Astrocyte (in vitro differentiated cells and primary cell): ENCODE results near the gene SCGB3A2. TPM values are rescaled to one million over a fixed set of nuclear protein-coding genes. Genes with fewer than 3 reads are reported as not detected.

Experiments
- DNase-seq: peaks from one replicate; pipeline ENCODE4 v3.0.0-alpha.2; 2010; ENCODE audit warnings: low read depth
- FAIRE-seq: peaks from 2 replicates; lab custom pipeline; 2011; peaks lifted over from hg19 to GRCh38; lab: Jason Lieb, UNC
- H2AFZ ChIP-seq: 2 replicates; pipeline ENCODE4 v1.6.0; 2012; ENCODE audit warnings: low read depth, low read length, inconsistent platforms
- H3K27ac ChIP-seq: 2 replicates; pipeline ENCODE4 v1.5.1; 2011; ENCODE audit warnings: low read depth, low read length, inconsistent platforms
- H3K27me3 ChIP-seq: 2 replicates; pipeline ENCODE4 v1.6.0; 2011; ENCODE audit warnings: low read length, inconsistent platforms; ENCODE audit not compliant: insufficient read depth
- H3K36me3 ChIP-seq: 2 replicates; pipeline ENCODE4 v1.5.1; 2011; ENCODE audit warnings: low read length, inconsistent platforms; ENCODE audit not compliant: insufficient read depth
- H3K4me1 ChIP-seq: 2 replicates; pipeline ENCODE4 v1.5.1; 2011; ENCODE audit warnings: low read length, inconsistent platforms; ENCODE audit not compliant: insufficient read depth
- H3K4me2 ChIP-seq: 2 replicates; pipeline ENCODE4 v1.6.0; 2012; ENCODE audit warnings: low read length, inconsistent platforms
- H3K4me3 ChIP-seq: 2 replicates; pipeline ENCODE4 v1.5.1; 2011; ENCODE audit warnings: low read depth, mild to moderate bottlenecking, low read length, inconsistent platforms; ENCODE audit not compliant: insufficient read depth
- H3K79me2 ChIP-seq: 2 replicates; pipeline ENCODE4 v1.6.0; 2012; ENCODE audit warnings: mild to moderate bottlenecking, low read length, inconsistent platforms; ENCODE audit not compliant: insufficient read depth
- H3K9ac ChIP-seq: 2 replicates; pipeline ENCODE4 v1.6.0; 2012; ENCODE audit warnings: mild to moderate bottlenecking, low read length, inconsistent platforms
- H3K9me3 ChIP-seq: 2 replicates; pipeline ENCODE4 v1.5.1; 2012; ENCODE audit warnings: low read depth, mild to moderate bottlenecking, low read length, inconsistent platforms; ENCODE audit not compliant: insufficient read depth
- H4K20me1 ChIP-seq: 2 replicates; pipeline ENCODE4 v1.6.0; 2012; ENCODE audit warnings: low read length, inconsistent platforms; ENCODE audit not compliant: insufficient read depth
- H3K27ac Mint-ChIP-seq: one replicate; pipeline ENCODE4 v1.8.0; 2021; ENCODE audit warnings: mild to moderate bottlenecking, mixed read lengths; ENCODE audit not compliant: unreplicated experiment
- H3K27me3 Mint-ChIP-seq: one replicate; pipeline ENCODE4 v1.8.0; 2021; ENCODE audit warnings: low read depth, mixed read lengths; ENCODE audit not compliant: unreplicated experiment
- H3K36me3 Mint-ChIP-seq: one replicate; pipeline ENCODE4 v1.8.0; 2021; ENCODE audit warnings: low read depth, mixed read lengths; ENCODE audit not compliant: unreplicated experiment
- H3K4me1 Mint-ChIP-seq: one replicate; pipeline ENCODE4 v1.8.0; 2021; ENCODE audit warnings: low read depth, mixed read lengths; ENCODE audit not compliant: unreplicated experiment
- H3K4me3 Mint-ChIP-seq: one replicate; pipeline ENCODE4 v1.8.0; 2021; ENCODE audit warnings: mild to moderate bottlenecking, moderate library complexity, mixed read lengths; ENCODE audit not compliant: unreplicated experiment
- H3K9me3 Mint-ChIP-seq: one replicate; pipeline ENCODE4 v1.8.0; 2021; ENCODE audit warnings: mild to moderate bottlenecking, mixed read lengths; ENCODE audit not compliant: unreplicated experiment
- CTCF ChIP-seq: IDR thresholded peaks from 2 replicates; pipeline ENCODE4 v1.5.1; 2011; ENCODE audit warnings: low read depth, mild to moderate bottlenecking, inconsistent platforms, low read length, moderate library complexity; ENCODE audit not compliant: insufficient read depth
- EZH2 ChIP-seq: IDR thresholded peaks from 2 replicates; pipeline ENCODE4 v1.6.1; 2012; ENCODE audit warnings: mild to moderate bottlenecking, low read length, inconsistent platforms; ENCODE audit not compliant: insufficient read depth
- total RNA-seq: library from RNA; stranded (reverse); gene quantifications from 2 replicates; pipeline ENCODE4 v1.2.1, GENCODE V29; 2021

SCGB3A2 gene
- total RNA-seq, 1 donor from 2014 or later: 0.59 TPM

GRCh38 chr5:147849226-147849625, 29.3 kb upstream of the SCGB3A2 start:
- Histone ChIP-seq H3K79me2 (no peaks in the 10 kb centered on the region), H2AFZ (no peak overlapping the region), H3K36me3 (no peaks in the 10 kb centered on the region), H3K4me2 (no peak overlapping the region), H4K20me1 (no peaks in the 10 kb centered on the region), H3K27me3 (no peaks in the 10 kb centered on the region), H3K27ac (no peak overlapping the region), H3K9ac (no peak overlapping the region), H3K9me3 (peaks cover 3% of the 10 kb centered on the region), H3K4me3 (no peak overlapping the region), H3K4me1 (no peaks in the 10 kb centered on the region)
- DNase-seq (peak; percentile 4), FAIRE-seq (no peak)
- Mint-ChIP-seq H3K27ac (no peak overlapping the region), H3K36me3 (no peaks in the 10 kb centered on the region), H3K4me1 (peaks cover 6% of the 10 kb centered on the region), H3K4me3 (no peak overlapping the region), H3K27me3 (no peaks in the 10 kb centered on the region), H3K9me3 (no peaks in the 10 kb centered on the region)
- TF ChIP-seq CTCF (no peak), EZH2 (no peak)

- no peak overlapping the region for H3K4me2 ChIP-seq
- Mint-ChIP-seq H3K4me1 (peaks cover 6% of the 10 kb centered on the region), H3K27me3 (peaks cover 2% of the 10 kb centered on the region), H3K27ac (no peak overlapping the region), H3K4me3 (no peak overlapping the region), H3K36me3 (no peaks in the 10 kb centered on the region), H3K9me3 (no peaks in the 10 kb centered on the region)
- H3K36me3 ChIP-seq: no peaks in the 10 kb centered on the region
- TF ChIP-seq CTCF: no peak
- TF ChIP-seq EZH2: no peak
- DNase-seq (no peak), FAIRE-seq (no peak)
- no peak overlapping the region for H2AFZ ChIP-seq
- no peak overlapping the region for H3K9ac ChIP-seq
- peaks cover 3% of the 10 kb centered on the region for H3K9me3 ChIP-seq
- H3K27me3 ChIP-seq: no peaks in the 10 kb centered on the region
- no peak overlapping the region for H3K4me3 ChIP-seq
- no peaks in the 10 kb centered on the region for H3K4me1 ChIP-seq
- no peak overlapping the region for H3K27ac ChIP-seq
- no peaks in the 10 kb centered on the region for H4K20me1 ChIP-seq
- H3K79me2 ChIP-seq: no peaks in the 10 kb centered on the region
Observed at GRCh38 chr5:147851578-147851977, 26.9 kb upstream of the SCGB3A2 start.

- no peaks in the 10 kb centered on the region for H3K36me3 Mint-ChIP-seq
- no peak overlapping the region for H3K4me3 Mint-ChIP-seq
- Histone ChIP-seq H3K4me2 (no peak overlapping the region), H3K27ac (no peak overlapping the region), H3K27me3 (no peaks in the 10 kb centered on the region), H3K9ac (no peak overlapping the region), H3K79me2 (no peaks in the 10 kb centered on the region), H3K9me3 (peaks cover 3% of the 10 kb centered on the region), H2AFZ (no peak overlapping the region), H4K20me1 (no peaks in the 10 kb centered on the region), H3K4me1 (no peaks in the 10 kb centered on the region), H3K4me3 (no peak overlapping the region), H3K36me3 (no peaks in the 10 kb centered on the region)
- no peak overlapping the region for H3K27ac Mint-ChIP-seq
- TF ChIP-seq CTCF (no peak), EZH2 (no peak)
- H3K27me3 Mint-ChIP-seq: peaks cover 2% of the 10 kb centered on the region
- peaks cover 6% of the 10 kb centered on the region for H3K4me1 Mint-ChIP-seq
- H3K9me3 Mint-ChIP-seq: no peaks in the 10 kb centered on the region
- no peak for FAIRE-seq
- DNase-seq: no peak
Observed at GRCh38 chr5:147852365-147852764, 26.1 kb upstream of the SCGB3A2 start.
